ENCODE results near the gene TMCC1.

TMCC1 gene

GRCh38 chr3:129603991-129604749 lies 289.3 kb downstream of the TMCC1 start:
- H3K9me3 Mint-ChIP-seq, result no peaks in the 10 kb centered on the region
- DNase-seq (ENCODE audit: low spot score in 2 of 2) (no peak), ATAC-seq (no peak)
- peak overlapping the region; percentile 21 for H3K27ac Mint-ChIP-seq
- peaks cover 83% of the 10 kb centered on the region for H3K4me1 Mint-ChIP-seq
- H3K36me3 Mint-ChIP-seq, result peaks cover 7% of the 10 kb centered on the region
- H3K4me3 Mint-ChIP-seq, result peak overlapping the region; percentile 92

DNA sequence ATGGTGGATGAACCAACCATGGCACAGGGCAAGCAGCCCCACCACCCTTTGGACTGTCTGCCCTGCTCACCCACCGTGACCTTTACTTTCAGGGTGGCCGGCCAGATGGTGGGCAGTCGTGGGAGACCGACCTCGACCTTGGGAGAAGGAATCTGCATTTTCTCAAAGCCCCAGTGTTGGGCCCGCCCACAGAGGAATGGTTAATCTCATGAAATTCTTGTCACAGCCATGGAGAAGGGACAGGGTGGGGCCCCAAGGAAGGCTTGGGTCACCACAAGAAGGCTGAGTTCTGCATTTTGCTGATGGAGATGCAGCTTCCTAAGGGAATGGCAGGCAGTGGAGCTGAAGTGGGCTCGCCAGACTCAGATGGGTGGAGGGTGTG lies 290.0 kb downstream of the TMCC1 start:
- Mint-ChIP-seq H3K36me3 (peaks cover 7% of the 10 kb centered on the region), H3K27ac (no peak overlapping the region), H3K4me3 (peak overlapping the region; percentile 92), H3K4me1 (peaks cover 85% of the 10 kb centered on the region), H3K9me3 (no peaks in the 10 kb centered on the region)
- no peak for ATAC-seq
- no peak for DNase-seq (ENCODE audit: low spot score in 2 of 2)

DNA sequence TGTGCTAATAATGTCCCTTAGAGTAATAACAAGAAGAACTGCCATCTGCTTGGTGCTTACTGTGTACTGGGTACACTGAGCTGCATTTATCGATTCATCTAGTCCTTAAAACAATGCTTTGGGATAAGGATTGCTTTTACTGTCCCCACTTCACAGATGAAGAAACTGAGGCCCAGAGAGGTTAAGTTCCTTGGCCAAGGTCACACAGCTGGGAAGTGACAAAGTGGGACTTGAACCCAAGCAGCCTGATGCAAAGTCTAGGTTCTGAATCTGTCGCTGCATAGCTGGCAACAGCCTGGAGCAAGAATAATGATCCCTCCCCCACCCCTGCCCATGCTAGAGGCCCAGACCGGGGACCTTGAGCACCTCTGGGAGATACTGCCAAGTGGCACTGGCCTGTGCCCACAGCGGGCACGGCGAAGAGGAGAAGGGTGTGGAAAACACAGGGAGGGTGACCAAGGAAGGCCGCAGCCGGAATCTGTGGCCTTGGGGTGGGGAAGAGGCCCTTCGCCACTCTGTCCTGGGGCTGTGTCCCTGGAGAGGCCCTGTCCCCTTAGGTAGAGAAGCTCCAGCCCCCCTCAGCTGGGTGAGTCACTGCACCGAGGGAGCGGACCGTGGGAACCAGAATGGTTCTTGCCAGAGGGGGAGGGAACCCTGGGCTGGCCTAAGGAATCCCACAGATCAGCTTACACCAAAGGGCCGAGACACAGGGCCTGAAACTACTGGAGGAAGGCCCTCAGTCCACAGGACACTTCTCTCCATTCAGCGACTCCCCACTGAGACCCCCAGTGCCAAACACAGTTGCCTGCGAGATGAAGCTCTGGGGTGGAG lies 290.6 kb downstream of the TMCC1 start:
- Mint-ChIP-seq H3K4me1 (peaks cover 86% of the 10 kb centered on the region), H3K4me3 (no peak overlapping the region), H3K36me3 (peaks cover 7% of the 10 kb centered on the region), H3K9me3 (no peaks in the 10 kb centered on the region), H3K27ac (no peak overlapping the region)
- no peak for DNase-seq (ENCODE audit: low spot score in 2 of 2)
- ATAC-seq, result no peak

GRCh38 chr3:129602309-129602708 lies 291.2 kb downstream of the TMCC1 start:
- DNase-seq (ENCODE audit: low spot score in 2 of 2), result no peak
- Mint-ChIP-seq H3K36me3 (peaks cover 7% of the 10 kb centered on the region), H3K27ac (no peak overlapping the region), H3K4me3 (no peak overlapping the region), H3K9me3 (no peaks in the 10 kb centered on the region), H3K4me1 (peaks cover 84% of the 10 kb centered on the region)
- no peak for ATAC-seq

DNA sequence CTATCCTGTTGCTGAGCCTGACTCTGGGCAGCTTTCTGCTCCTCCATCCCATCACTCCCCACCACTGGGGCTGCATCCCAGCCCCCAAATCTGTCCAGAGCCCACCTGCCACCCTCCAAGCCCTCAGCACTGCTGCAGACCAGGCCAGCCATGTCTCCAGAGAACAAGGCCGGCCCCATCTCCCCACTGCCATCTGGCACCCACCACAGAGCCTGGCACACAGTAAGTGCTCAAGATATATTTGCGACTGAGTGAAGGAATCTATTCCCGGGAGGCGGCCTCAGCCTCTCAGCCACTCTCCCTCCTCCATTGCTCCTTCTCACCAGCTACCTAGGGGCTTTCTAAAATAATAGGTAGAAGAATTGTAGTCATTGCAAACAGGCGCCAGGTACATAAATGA lies 291.8 kb downstream of the TMCC1 start:
- no peaks in the 10 kb centered on the region for H3K9me3 Mint-ChIP-seq
- peaks cover under 1% of the 10 kb centered on the region for H3K36me3 Mint-ChIP-seq
- DNase-seq (ENCODE audit: low spot score in 2 of 2), result no peak
- no peak overlapping the region for H3K4me3 Mint-ChIP-seq
- H3K4me1 Mint-ChIP-seq, result peaks cover 78% of the 10 kb centered on the region
- no peak for ATAC-seq
- peak overlapping the region; percentile 61 for H3K27ac Mint-ChIP-seq

DNA sequence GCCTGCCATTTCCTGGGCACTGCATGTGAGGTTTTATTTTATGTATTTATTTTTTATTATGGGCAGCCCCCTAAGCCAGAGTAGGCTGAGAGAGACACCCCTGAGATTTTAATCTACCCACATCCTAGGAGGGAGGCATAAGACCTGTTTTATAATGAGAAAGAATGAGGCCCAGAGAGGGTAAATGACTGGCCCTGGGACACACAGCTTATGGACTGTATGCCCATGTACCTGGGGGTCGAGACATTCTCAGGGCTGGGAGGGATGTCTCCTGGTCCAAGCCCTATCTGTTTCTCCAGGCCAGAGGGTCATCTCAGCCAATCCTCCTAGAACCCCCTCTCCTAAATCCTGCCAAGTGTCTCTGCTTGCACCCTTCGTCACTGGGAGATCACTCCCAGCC lies 293.2 kb downstream of the TMCC1 start:
- ATAC-seq (no peak), DNase-seq (ENCODE audit: low spot score in 2 of 2) (no peak)
- H3K9me3 Mint-ChIP-seq, result no peaks in the 10 kb centered on the region
- peak overlapping the region; percentile 32 for H3K27ac Mint-ChIP-seq
- no peaks in the 10 kb centered on the region for H3K36me3 Mint-ChIP-seq
- peaks cover 75% of the 10 kb centered on the region for H3K4me1 Mint-ChIP-seq
- no peak overlapping the region for H3K4me3 Mint-ChIP-seq

DNA sequence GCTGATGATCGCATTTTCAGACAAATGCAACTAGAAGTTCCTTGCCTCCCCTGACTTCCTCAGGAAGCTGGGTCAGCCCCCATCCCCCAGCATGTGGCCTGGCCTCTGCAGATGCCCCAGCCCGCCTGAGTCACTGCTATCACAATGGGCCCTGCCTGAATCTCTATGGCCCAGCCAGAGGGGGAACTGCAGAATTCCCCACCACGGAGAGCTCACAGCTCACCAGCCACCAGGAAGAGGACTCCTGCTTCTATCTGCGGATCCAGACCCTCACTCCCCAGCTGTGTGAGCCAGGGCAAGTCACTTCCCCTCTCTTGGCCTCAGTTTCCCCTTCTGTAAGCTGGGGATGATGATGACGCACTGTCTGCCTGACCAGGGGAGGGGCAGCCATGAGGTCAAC lies 293.9 kb downstream of the TMCC1 start:
- H3K9me3 Mint-ChIP-seq, result no peaks in the 10 kb centered on the region

DNA sequence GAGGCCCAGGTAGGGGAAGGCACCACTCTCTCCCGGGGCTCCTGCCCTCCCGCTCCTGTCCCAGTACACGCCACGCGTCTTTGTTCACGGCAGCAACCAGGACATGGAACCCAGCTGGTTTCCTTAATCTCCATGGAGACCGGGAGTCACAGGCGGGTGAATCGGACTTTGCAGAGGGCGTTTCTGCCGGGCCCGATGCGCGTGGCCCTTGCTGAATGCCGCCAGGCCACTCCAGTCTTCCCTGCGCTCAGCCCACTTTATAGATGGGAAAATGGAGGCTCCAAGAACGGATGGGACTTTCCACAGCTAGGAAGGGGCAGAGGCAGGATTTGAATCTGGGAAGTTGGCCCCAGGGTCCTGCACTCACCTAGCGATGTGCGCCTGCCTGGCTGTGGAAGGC lies 294.4 kb downstream of the TMCC1 start:
- Mint-ChIP-seq H3K4me3 (no peak overlapping the region), H3K36me3 (peaks cover under 1% of the 10 kb centered on the region), H3K27ac (no peak overlapping the region), H3K9me3 (no peaks in the 10 kb centered on the region), H3K4me1 (peaks cover 77% of the 10 kb centered on the region)
- DNase-seq (ENCODE audit: low spot score in 2 of 2) (no peak), ATAC-seq (no peak)

More for the DNA sequence above, 293.9 kb downstream of the TMCC1 start:
- Mint-ChIP-seq H3K27ac (no peak overlapping the region), H3K36me3 (no peaks in the 10 kb centered on the region), H3K4me1 (peaks cover 78% of the 10 kb centered on the region), H3K4me3 (no peak overlapping the region)
- ATAC-seq, result no peak
- DNase-seq (ENCODE audit: low spot score in 2 of 2), result no peak

DNA sequence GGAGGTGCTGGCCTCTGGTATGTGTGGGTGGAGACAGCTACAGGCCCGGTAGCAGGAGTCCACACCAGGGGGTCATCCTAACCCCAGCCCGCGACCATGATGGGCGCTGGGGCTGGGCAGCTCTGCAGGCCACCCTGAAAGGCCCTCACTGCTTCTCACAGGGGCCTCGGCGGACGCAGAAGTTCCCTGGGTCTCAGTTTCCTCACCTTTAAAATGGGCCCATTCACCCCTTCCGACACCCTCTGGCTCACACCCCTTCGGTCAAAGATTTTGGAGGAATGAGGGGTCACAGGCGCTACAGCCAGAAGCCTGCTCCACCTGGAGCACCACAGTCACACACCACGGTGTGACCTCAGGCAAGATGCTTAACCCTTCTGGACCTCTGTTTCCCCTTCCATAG lies 295.0 kb downstream of the TMCC1 start:
- no peak for DNase-seq (ENCODE audit: low spot score in 2 of 2)
- peak; percentile 2 for ATAC-seq
- peak overlapping the region; percentile 21 for H3K27ac Mint-ChIP-seq
- no peak overlapping the region for H3K4me3 Mint-ChIP-seq
- H3K4me1 Mint-ChIP-seq, result peaks cover 77% of the 10 kb centered on the region
- H3K36me3 Mint-ChIP-seq, result peaks cover 7% of the 10 kb centered on the region
- H3K9me3 Mint-ChIP-seq, result no peaks in the 10 kb centered on the region

GRCh38 chr3:129598000-129598381 lies 295.5 kb downstream of the TMCC1 start:
- Mint-ChIP-seq H3K36me3 (peaks cover 12% of the 10 kb centered on the region), H3K4me3 (no peak overlapping the region), H3K9me3 (no peaks in the 10 kb centered on the region), H3K4me1 (peaks cover 77% of the 10 kb centered on the region), H3K27ac (peak overlapping the region; percentile 21)
- DNase-seq (ENCODE audit: low spot score in 2 of 2) (no peak), ATAC-seq (no peak)

Measured in stimulated activated effector memory CD8-positive, alpha-beta T cell treated with anti-CD3 and anti-CD28 coated beads, Interleukin-12 subunit alpha, Interleukin-12 subunit beta, amount 100 ng/mL, for 72 hours (primary cell).